GM18517 (cell line): ENCODE data around the gene IL27RA.

Source experiments
- ATAC-seq: cut with Tn5 transposase; IDR thresholded peaks from one replicate; pipeline ENCODE4 v1.9.1; 2021; ENCODE audit warnings: mild to moderate bottlenecking, moderate library complexity; ENCODE audit not compliant: unreplicated experiment

IL27RA gene

DNA sequence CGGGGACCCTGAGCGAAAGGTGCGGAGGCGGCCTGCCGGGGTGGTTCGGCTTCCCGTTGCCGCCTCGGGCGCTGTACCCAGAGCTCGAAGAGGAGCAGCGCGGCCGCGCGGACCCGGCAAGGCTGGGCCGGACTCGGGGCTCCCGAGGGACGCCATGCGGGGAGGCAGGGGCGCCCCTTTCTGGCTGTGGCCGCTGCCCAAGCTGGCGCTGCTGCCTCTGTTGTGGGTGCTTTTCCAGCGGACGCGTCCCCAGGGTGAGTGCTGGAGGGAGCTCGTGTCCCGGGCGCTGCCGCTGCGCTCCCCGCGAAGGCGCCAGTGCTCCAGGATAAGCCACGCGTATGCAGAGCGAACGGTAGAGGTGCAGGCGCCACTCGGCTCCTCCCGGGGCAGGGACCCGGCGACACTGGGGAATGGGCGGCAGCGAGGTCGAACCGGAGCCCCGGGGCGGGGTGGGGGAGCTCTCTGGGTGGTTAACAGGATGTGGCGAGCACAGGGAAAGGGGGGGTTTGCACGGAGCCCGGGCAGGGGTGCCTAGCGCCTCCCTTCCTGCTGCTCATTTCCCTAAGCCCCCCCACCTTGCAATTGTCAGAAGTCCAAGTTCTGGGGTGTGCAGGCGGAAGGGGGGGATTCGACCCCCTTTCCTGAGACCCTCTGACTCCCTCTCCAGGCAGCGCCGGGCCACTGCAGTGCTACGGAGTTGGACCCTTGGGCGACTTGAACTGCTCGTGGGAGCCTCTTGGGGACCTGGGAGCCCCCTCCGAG lies at the start of gene IL27RA:
TSS of gene IL27RA (plus strand) at position 44 of the 762 bp plus-strand sequence. CDS start at position 155, 111 bp downstream.
- no peak for ATAC-seq

- ATAC-seq, result no peak
These were observed 49.5 kb upstream of the IL27RA start for GRCh38 chr19:13981988-13982501.

DNA sequence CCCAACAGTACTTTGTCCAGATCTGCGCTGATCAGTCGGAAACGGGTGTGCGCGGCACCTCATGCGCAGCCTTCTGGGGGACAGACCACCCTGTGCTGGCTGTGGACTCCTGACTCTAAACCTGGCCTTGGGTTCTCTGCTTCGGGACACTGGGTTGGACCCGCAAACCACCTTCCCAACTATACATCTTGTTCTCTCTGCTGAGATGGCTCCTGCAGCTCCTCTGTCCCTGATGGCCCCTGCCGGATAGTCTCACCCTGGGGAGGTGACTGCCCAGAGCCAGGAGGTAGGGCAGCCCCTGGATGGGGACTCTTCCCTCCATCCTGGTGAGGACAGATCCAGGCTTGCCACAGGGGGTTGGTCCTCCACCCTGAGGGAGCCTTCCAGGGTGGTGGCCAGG lies 48.8 kb upstream of the IL27RA start:
- ATAC-seq, result no peak

DNA sequence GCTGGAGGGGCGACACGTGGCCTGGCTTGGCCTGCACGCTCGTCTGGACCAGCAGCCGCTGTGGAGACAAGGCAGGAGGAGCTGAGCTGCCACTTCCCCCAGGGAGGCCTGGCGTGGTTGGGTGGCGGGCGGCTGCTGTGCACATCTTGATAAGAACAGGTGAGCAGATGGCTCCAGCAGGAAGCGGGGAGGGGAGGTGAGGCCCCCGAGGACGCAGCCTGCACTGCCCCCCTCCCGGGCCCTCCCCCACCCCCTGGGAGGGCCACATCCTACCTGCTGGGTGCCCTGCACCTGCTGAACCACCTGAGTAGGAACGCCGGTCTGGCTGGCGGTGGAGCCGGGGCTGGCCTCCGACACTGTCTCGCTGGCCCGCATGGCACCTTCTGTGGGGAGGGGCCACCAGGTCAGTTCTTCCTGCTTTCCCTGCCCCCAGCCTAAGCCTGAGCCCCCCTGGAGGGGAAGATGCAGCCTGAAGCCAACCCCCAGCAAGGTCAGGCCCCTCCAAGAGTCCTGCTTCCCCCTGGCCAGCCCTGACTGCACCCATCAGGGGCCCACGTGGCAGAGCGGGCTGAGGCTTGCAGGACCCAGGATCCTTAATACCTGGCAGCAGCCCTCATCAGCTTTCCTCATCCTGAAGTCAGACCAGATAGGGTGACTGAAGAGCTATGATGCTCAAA lies 48.2 kb upstream of the IL27RA start:
- ATAC-seq, result no peak

GRCh38 chr19:13984186-13984585 lies 47.4 kb upstream of the IL27RA start:
- no peak for ATAC-seq

DNA sequence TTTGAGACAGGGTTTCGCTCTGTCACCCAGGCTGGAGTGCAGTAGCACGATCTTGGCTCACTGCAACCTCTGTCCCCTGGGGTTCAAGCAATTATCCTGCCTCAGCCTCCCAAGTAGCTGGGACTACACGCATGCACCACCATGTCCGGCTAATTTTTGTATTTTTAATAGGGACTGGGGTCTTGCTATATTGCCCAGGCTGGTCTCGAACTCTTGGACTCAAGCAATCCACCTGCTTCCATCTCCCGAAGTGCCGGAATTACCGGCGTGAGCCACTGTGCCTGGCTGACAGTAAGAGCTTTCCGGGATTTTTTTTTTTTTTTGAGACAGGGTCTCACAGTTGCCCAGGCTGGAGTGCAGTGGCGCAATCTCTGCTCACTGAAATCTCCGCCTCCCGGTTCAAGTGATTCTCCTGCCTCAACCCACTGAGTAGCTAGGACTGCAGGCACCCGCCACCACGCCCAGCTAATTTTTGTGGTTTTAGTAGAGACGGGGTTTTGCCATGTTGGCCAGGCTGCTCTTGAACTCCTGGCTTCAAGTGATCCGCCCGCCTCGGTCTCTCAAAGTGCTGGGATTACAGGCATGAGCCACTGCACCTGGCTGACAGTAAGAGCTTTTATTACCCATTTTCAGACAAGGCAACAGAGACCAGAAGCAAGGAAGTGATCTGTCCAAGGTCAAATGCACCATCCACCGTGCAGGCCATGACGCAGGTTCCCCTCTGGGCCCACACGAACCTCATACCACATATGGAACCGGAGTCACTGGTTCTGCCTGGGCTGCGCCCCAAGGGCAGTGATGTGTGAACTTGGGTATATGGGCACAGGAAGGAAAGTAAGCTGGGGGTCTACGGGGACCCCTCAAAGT lies 46.5 kb upstream of the IL27RA start:
- no peak for ATAC-seq

DNA sequence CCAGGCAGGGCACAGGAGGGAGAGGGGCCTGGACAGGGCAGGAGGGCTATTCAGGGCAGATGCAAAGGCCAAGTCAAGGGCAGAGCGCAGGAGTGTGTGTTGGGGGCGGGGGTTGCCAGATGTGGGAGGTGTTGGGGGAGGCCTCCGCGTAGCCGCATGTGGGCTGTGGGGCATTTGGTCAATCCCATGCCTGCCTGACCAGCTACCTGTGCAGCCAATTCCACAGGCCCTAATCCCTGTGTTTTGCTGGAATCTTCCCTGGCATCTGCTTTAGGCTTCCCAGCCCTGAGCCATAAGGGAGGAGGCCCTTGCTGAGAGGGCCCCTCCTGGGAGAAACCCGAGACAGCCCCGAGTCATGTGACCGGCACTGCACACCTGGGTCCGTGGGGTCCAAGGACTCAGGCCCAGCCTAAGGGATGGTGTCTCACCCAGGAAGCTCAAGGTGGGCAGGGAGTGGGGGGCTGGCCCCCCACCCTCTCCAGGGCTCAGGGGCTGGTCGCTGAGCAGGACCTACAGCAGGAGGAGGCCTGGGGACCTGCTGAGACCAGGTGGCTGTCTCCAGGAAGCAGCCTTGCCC lies 45.7 kb upstream of the IL27RA start:
- ATAC-seq, result peak; percentile 19

DNA sequence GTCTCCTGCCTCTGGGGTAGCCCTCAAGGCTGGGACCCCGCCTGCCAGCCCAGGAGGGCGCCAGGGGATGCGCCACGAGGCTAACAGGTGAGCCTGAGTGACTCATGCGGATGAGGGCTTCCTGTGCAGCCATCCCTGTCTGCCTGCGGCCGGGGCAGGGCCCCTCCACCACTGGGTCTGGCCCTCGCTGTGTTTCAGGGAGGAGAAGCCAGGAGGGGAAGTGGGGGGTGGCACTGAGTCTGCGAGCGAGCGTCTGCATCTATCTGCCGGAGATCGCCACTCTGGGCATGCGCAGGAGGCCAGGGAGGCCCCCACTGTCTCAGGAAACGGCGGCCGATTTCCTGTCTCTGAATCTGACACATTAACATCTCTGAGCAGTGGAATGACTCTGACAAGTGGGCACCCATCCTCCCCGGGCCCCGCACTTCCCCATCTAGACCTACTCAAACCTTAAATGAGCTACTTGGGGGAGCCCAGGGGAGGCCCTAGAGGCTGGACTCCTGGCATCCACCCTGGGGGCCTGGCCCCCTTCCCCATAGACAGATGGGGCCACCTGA lies 45.1 kb upstream of the IL27RA start:
- peak; percentile 75 for ATAC-seq

DNA sequence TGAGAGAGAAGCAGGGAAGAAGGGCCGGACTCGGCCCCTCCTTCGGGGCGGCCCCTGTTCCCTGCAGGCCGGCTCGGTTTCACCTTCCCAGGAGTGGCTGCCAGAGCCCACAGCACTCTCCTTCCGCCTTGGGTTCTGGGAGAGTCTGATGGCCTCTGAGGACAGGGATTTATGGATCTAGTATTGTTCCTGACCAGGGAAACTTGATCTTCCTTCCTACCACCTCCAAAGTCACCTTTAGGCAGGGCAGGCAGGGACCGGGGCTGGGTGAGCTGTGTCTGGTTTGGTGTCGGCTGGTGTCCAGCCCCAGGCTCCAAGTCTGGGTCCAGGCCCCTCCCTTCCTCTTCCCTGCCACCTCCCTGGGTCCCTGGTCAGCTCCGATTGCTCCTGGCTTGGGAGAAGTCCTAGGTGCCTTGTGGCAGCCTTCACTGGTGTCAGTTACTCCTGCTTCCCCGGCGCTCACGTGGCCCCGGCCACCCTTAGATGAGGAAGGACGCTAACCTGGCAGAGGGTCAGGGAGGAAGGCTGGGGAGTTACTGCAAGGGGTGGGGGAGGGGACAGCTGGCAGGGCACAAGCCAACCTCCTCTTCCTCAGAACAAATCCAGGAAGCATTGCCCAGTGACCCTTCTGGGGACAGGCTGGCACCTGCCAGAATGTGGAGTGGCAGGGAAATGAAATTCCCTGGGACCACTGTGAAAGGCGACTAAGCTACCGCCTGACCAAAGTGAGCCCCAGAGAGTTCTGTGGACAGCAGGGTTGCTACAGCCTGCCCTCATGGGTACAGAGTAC lies 44.3 kb upstream of the IL27RA start:
- no peak for ATAC-seq

DNA sequence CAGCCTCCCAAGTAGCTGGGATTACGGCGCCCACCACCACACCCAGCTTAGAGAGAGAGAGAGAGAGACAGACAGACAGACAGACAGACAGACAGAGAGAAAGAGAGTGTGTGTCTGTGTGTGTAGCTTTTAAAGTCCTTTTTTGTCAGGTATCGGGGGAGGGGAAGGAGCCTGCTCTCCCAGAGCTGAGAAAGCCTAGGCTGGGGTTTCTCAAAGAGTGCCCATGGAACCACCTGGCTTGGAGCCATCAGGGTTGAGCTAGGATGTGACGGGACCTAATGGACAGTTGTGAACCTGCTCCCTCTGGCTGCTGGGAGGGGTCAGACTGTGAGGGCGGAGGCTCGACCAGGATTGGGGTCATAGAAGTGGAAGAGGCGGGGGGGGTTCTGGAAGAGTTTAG lies 42.1 kb upstream of the IL27RA start:
- ATAC-seq, result no peak

DNA sequence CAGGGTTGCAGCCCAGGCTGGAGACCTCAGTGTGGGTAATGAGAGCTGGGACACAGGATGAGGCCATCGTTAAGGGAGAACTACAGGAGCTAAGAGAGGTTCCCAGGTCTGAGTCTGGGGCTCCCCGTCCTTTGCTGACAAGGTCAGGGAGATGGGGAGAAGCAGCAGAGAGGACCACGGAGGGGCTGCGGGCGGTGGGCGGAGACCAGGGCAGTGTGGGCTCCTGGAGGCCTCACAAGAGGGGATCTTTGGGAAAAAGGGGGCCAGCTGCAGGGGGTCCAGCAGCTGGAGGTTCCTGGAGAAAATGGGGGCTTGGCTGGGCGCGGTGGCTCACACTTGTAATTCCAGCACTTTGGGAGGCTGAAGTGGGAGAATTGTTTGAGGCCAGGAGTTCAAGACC lies 41.5 kb upstream of the IL27RA start:
- no peak for ATAC-seq

- ATAC-seq, result no peak
These were observed 39.5 kb upstream of the IL27RA start for GRCh38 chr19:13992025-13992424.

DNA sequence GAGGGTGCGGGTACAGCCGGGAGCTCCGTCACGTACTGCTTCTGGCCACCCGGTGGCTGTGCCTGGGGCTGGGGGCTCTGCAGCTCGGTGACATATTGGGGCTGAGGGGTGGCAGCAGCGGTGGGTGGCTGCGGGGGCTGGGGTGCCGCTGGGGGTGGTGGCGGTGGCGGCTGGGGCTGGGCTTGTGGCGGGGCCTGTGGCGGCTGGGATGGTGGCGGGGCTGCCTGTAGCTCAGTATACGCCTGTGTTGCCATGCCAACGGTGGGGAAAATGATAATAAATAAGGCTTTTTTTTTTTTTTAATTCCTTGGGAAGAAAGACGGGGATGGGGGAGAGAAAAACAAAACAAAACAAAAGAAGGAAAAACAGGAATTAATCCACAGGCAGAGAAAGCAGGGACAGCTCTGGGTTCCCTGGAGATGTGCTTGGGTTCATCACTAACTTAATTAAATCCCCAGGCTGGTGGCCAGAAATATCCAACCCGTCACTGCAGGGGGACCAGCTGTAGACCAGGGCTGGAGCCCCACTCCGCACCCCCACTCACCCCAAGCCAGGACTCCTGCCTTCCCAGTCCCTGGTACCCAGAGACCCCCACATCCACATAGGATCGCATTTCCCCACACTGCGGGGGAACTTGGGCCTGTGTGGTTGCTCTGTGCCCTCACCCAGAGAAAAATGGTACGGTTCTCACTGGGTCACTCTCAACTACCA lies 37.8 kb upstream of the IL27RA start:
- ATAC-seq, result no peak

DNA sequence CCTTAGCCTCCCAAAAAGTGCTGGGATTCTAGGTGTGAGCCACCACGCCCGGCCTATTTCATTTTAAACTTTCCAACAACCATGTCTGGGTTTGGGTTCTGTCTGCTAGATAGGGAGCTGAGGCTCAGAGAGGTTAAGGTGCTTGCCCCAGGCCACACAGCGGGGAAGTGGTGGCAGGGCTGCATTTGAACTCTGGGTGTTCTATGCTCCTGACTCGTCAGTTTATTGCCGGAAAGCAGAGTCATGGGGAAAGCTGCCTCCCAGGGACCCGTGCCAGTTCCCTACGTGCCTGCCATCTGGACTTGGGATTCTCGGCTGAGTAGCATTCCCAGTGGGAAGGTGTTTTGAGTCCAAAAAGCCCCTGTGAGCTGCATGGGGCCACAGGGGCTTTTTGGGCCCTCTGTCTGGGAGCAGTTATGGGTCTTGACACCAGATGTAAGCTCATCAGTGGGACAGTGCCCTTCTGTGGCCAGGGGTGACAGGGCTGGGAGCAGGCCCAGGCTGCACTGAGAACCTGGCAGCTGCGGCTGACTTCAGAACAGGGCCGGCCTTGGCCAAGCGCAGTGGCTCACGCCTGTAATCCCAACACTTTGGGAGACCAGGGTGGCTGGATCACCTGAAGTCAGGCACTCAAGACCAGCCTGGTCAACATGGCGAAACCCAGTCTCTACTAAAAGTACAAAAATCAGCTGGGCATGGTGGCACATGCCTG lies 36.4 kb upstream of the IL27RA start:
- no peak for ATAC-seq

DNA sequence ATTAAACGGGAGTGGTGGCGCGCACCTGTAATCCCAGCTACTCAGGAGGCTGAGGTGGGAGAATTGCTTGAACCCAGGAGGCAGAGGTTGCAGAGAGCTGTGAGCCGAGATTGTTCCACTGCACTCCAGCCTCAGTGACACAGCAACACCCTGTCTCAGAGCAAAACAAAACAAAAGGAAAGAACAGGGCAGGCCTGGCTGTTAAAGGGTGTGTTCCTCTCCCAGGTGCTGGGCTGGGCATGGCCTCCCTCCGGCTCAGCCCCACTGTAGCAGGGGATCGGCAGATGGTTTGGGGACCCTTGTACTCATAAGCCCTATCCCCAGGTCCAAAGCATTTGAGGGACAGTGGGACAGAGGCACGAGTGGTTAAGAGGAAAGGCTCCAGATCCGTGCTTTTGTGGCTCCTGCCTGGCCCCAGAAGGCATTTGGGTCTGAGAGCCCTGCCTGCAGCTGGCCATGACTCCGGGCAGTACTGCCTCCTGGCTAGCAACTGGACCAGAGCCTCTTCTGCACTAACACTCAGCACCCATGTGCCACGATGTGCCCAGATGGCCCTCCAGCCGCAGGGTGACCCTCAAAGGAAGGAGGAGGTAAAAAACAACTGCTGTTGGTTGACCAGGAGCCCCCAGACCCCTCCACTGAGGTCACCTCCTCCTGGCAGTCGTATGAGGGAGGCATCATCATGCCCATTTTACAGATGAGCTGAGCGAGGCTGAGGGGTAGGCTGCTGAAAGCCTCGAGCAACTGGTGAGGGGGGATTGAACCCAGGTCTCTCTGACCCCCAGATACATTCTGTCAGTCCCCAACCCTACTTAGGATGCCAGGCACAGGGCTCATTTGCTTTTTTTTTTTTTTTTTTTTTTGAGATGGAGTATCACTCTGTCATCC lies 35.4 kb upstream of the IL27RA start:
- no peak for ATAC-seq

GRCh38 chr19:13996928-13997630 lies 34.5 kb upstream of the IL27RA start:
- ATAC-seq, result no peak

DNA sequence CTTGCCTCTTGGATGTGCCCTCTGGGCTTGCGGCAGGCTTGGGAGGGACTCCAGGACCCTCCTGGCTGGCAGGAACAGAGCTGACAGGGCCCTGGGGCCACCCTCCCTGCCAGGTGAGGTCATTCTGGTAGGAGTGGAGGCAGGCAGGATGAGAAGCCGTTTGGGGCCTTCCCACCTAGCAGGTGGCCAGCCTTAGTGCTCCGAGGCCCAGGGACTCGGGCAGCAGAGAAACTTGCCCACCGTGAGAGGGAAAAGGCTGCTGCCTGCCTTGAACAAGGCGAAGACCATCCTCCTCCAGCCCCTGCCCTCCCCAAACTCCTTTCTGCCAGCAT lies 34.0 kb upstream of the IL27RA start:
- ATAC-seq, result no peak
